Hematopoietic multipotent progenitor cell treated with erythropoietin and hydrocortisone succinate and interleukin-3 and kit ligand, for 15 days (in vitro differentiated cells): ENCODE data around the gene TMEM132C.

ENCODE experiments used
- DNase-seq: peaks from one replicate; pipeline ENCODE4 v3.0.0-alpha.2; 2015; ENCODE audit warnings: low spot score

The TMEM132C gene

GRCh38 chr12:128288896-128289295 is 21.9 kb downstream of the TMEM132C start:
- DNase-seq: no peak

GRCh38 chr12:128290938-128291337 is 24.0 kb downstream of the TMEM132C start:
- no peak for DNase-seq

GRCh38 chr12:128298091-128298748 is 31.2 kb downstream of the TMEM132C start:
- DNase-seq: no peak

GRCh38 chr12:128305336-128305892 is 38.4 kb downstream of the TMEM132C start:
- DNase-seq: no peak

- no peak for DNase-seq
Observed at GRCh38 chr12:128307791-128308190, 40.8 kb downstream of the TMEM132C start.

- no peak for DNase-seq
Observed at GRCh38 chr12:128312661-128313060, 45.7 kb downstream of the TMEM132C start.

GRCh38 chr12:128313931-128314330 is 47.0 kb downstream of the TMEM132C start:
- DNase-seq: no peak

GRCh38 chr12:128314611-128315010 is 47.6 kb downstream of the TMEM132C start:
- DNase-seq: no peak

GRCh38 chr12:128316078-128316477 is 49.1 kb downstream of the TMEM132C start:
- no peak for DNase-seq

- DNase-seq: no peak
Observed at GRCh38 chr12:128316973-128317526, 50.1 kb downstream of the TMEM132C start.

GRCh38 chr12:128318341-128318740 is 51.4 kb downstream of the TMEM132C start:
- DNase-seq: no peak

GRCh38 chr12:128318946-128319345 is 52.0 kb downstream of the TMEM132C start:
- DNase-seq: no peak

- DNase-seq: no peak
Observed at GRCh38 chr12:128322341-128322740, 55.4 kb downstream of the TMEM132C start.

- DNase-seq: no peak
Observed at GRCh38 chr12:128323145-128323920, 56.4 kb downstream of the TMEM132C start.

GRCh38 chr12:128325646-128326045 is 58.7 kb downstream of the TMEM132C start:
- DNase-seq: no peak

- no peak for DNase-seq
Observed at GRCh38 chr12:128326406-128326805, 59.4 kb downstream of the TMEM132C start.

GRCh38 chr12:128328961-128329360 is 62.0 kb downstream of the TMEM132C start:
- no peak for DNase-seq

- no peak for DNase-seq
Observed at GRCh38 chr12:128336204-128337070, 69.5 kb downstream of the TMEM132C start.

- DNase-seq: no peak
Observed at GRCh38 chr12:128337071-128337345, 70.0 kb downstream of the TMEM132C start.

GRCh38 chr12:128337431-128338170 is 70.6 kb downstream of the TMEM132C start:
- no peak for DNase-seq

- DNase-seq: no peak
Observed at GRCh38 chr12:128338386-128339125, 71.6 kb downstream of the TMEM132C start.
